ENCODE results near the gene SLC22A3. TPM values are rescaled to one million over a fixed set of nuclear protein-coding genes. Genes with fewer than 3 reads are reported as not detected.

SLC22A3 gene
- total RNA-seq, 1 donor from 2014 or later, result 0.18 TPM

- no peak for TF ChIP-seq CTCF (IDR thresholded peaks at IDR 0.05; ENCODE audit: unreplicated experiment)
- H3K9me3 Mint-ChIP-seq (ENCODE audit: unreplicated experiment), result no peaks in the 10 kb centered on the region
- no peak overlapping the region for H3K27ac Mint-ChIP-seq (ENCODE audit: unreplicated experiment)
- no peaks in the 10 kb centered on the region for H3K36me3 Mint-ChIP-seq (ENCODE audit: low read depth, unreplicated experiment)
- no peak overlapping the region for H3K4me3 Mint-ChIP-seq (ENCODE audit: unreplicated experiment)
- no peaks in the 10 kb centered on the region for H3K4me1 Mint-ChIP-seq (ENCODE audit: unreplicated experiment)
- no peaks in the 10 kb centered on the region for H3K27me3 Mint-ChIP-seq (ENCODE audit: unreplicated experiment)
- DNase-seq (ENCODE audit: low spot score), result no peak
Observed at GRCh38 chr6:160329188-160329587, 19.0 kb upstream of the SLC22A3 start.

GRCh38 chr6:160330619-160331018, 17.6 kb upstream of the SLC22A3 start:
- no peak for DNase-seq (ENCODE audit: low spot score)
- H3K27ac Mint-ChIP-seq (ENCODE audit: unreplicated experiment), result no peak overlapping the region
- H3K36me3 Mint-ChIP-seq (ENCODE audit: low read depth, unreplicated experiment), result no peaks in the 10 kb centered on the region
- H3K4me3 Mint-ChIP-seq (ENCODE audit: unreplicated experiment), result no peak overlapping the region
- H3K27me3 Mint-ChIP-seq (ENCODE audit: unreplicated experiment), result no peaks in the 10 kb centered on the region
- H3K4me1 Mint-ChIP-seq (ENCODE audit: unreplicated experiment), result no peaks in the 10 kb centered on the region
- no peak for TF ChIP-seq CTCF (IDR thresholded peaks at IDR 0.05; ENCODE audit: unreplicated experiment)
- no peaks in the 10 kb centered on the region for H3K9me3 Mint-ChIP-seq (ENCODE audit: unreplicated experiment)

GRCh38 chr6:160331204-160331603, 17.0 kb upstream of the SLC22A3 start:
- Mint-ChIP-seq H3K36me3 (ENCODE audit: low read depth, unreplicated experiment) (no peaks in the 10 kb centered on the region), H3K4me3 (ENCODE audit: unreplicated experiment) (no peak overlapping the region), H3K27ac (ENCODE audit: unreplicated experiment) (no peak overlapping the region), H3K9me3 (ENCODE audit: unreplicated experiment) (no peaks in the 10 kb centered on the region), H3K27me3 (ENCODE audit: unreplicated experiment) (no peaks in the 10 kb centered on the region), H3K4me1 (ENCODE audit: unreplicated experiment) (no peaks in the 10 kb centered on the region)
- no peak for TF ChIP-seq CTCF (IDR thresholded peaks at IDR 0.05; ENCODE audit: unreplicated experiment)
- DNase-seq (ENCODE audit: low spot score), result no peak

- Mint-ChIP-seq H3K4me1 (ENCODE audit: unreplicated experiment) (no peaks in the 10 kb centered on the region), H3K4me3 (ENCODE audit: unreplicated experiment) (no peak overlapping the region)
Observed at GRCh38 chr6:160331753-160332152, 16.4 kb upstream of the SLC22A3 start.

GRCh38 chr6:160333101-160333500, 15.1 kb upstream of the SLC22A3 start:
- H3K27ac Mint-ChIP-seq (ENCODE audit: unreplicated experiment), result no peak overlapping the region
- no peaks in the 10 kb centered on the region for H3K9me3 Mint-ChIP-seq (ENCODE audit: unreplicated experiment)
- H3K4me3 Mint-ChIP-seq (ENCODE audit: unreplicated experiment), result no peak overlapping the region
- H3K4me1 Mint-ChIP-seq (ENCODE audit: unreplicated experiment), result no peaks in the 10 kb centered on the region
- H3K36me3 Mint-ChIP-seq (ENCODE audit: low read depth, unreplicated experiment), result no peaks in the 10 kb centered on the region
- H3K27me3 Mint-ChIP-seq (ENCODE audit: unreplicated experiment), result no peaks in the 10 kb centered on the region
- TF ChIP-seq CTCF (IDR thresholded peaks at IDR 0.05; ENCODE audit: unreplicated experiment), result no peak
- DNase-seq (ENCODE audit: low spot score), result no peak

More at GRCh38 chr6:160331753-160332152, 16.4 kb upstream of the SLC22A3 start:
- no peak overlapping the region for H3K27ac Mint-ChIP-seq (ENCODE audit: unreplicated experiment)
- DNase-seq (ENCODE audit: low spot score), result no peak
- no peak for TF ChIP-seq CTCF (IDR thresholded peaks at IDR 0.05; ENCODE audit: unreplicated experiment)
- H3K9me3 Mint-ChIP-seq (ENCODE audit: unreplicated experiment), result no peaks in the 10 kb centered on the region
- no peaks in the 10 kb centered on the region for H3K27me3 Mint-ChIP-seq (ENCODE audit: unreplicated experiment)
- H3K36me3 Mint-ChIP-seq (ENCODE audit: low read depth, unreplicated experiment), result no peaks in the 10 kb centered on the region
